ENCODE results near the gene SMPX. TPM values are rescaled to one million over a fixed set of nuclear protein-coding genes. Genes with fewer than 3 reads are reported as not detected.
A peak's percentile ranks its signal among the peaks of the same experiment; 100 is the strongest.
"Not testable (repeated sequence)": the region's sequence is repeated elsewhere in the genome, so short reads cannot be mapped to it uniquely, and the experiment has no call there.

SMPX gene
- total RNA-seq, 1 donor from 2014 or later: not detected

DNA sequence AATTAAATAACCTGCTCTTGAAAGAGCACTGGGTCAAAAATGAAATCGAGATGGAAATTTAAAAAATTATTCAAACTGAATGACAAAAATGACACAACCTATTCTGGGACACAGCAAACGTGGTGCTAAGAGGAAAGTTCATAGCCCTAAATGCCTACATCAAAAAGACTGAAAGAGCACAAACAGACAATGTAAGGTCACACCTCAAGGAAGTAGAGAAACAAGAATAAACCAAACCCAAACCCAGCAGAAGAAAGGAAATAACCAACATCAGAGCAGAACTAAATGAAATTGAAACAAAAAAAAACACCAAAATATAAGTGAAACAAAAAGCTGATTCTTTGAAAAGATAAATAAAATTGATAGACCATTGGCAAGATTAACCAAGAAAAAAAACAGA lies 15.1 kb upstream of the SMPX start:
- H4K20me1 ChIP-seq (ENCODE audit: insufficient read depth, low read length); H3K36me3 ChIP-seq (ENCODE audit: insufficient read depth, low read length); H2AFZ ChIP-seq (ENCODE audit: low read depth, low read length); H3K9me3 Mint-ChIP-seq (ENCODE audit: unreplicated experiment); H3K4me3 Mint-ChIP-seq (ENCODE audit: unreplicated experiment); H3K9me3 ChIP-seq (ENCODE audit: insufficient read depth, low read depth, low read length); H3K4me3 ChIP-seq (ENCODE audit: insufficient read depth, low read depth, low read length); H3K4me1 ChIP-seq (ENCODE audit: insufficient read depth, low read length); H3K27ac ChIP-seq (ENCODE audit: low read depth, low read length); H3K27me3 Mint-ChIP-seq (ENCODE audit: low read depth, unreplicated experiment); H3K9ac ChIP-seq (ENCODE audit: low read length); H3K79me2 ChIP-seq (ENCODE audit: insufficient read depth, low read length); H3K27ac Mint-ChIP-seq (ENCODE audit: unreplicated experiment); DNase-seq (ENCODE audit: low read depth); FAIRE-seq; H3K27me3 ChIP-seq (ENCODE audit: insufficient read depth, low read length); H3K36me3 Mint-ChIP-seq (ENCODE audit: low read depth, unreplicated experiment); H3K4me1 Mint-ChIP-seq (ENCODE audit: low read depth, unreplicated experiment); H3K4me2 ChIP-seq (ENCODE audit: low read length): not testable (repeated sequence)

DNA sequence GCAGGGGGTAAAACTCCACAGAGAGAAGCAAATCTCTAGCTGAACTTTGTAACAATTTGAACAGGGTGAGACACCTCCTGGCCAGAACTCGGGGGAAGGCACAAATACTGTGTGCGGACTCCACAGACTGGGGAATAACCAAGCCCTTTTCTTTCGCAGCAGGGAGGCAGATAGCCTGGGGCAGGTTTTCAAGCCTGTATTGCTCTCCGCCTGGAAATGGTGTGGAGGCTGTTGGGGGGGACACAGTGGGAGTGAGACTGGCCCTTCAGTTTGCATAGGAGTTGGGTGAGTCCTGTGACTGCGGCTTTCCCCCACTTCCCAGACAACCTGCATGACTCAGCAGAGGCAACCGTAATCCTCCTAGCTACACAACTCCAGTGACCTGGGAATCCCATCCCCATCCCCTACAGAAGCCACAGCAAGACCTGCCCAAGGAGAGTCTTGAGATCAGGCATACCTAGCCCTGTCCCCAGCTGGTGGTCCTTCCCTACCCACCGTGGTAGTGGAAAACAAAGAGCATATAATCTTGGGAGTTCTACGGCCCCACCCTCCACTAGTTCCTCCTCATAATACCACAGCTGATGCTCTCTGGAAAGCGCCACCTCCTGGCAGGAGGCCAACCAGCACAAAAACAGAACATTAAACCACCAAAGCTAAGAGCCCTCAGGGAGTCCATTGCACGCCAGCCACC lies 12.9 kb upstream of the SMPX start:
- TF ChIP-seq, protein P1, sequence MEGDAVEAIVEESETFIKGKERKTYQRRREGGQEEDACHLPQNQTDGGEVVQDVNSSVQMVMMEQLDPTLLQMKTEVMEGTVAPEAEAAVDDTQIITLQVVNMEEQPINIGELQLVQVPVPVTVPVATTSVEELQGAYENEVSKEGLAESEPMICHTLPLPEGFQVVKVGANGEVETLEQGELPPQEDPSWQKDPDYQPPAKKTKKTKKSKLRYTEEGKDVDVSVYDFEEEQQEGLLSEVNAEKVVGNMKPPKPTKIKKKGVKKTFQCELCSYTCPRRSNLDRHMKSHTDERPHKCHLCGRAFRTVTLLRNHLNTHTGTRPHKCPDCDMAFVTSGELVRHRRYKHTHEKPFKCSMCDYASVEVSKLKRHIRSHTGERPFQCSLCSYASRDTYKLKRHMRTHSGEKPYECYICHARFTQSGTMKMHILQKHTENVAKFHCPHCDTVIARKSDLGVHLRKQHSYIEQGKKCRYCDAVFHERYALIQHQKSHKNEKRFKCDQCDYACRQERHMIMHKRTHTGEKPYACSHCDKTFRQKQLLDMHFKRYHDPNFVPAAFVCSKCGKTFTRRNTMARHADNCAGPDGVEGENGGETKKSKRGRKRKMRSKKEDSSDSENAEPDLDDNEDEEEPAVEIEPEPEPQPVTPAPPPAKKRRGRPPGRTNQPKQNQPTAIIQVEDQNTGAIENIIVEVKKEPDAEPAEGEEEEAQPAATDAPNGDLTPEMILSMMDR (IDR thresholded peaks at IDR 0.05; ENCODE audit: insufficient read depth, low read depth, low read length): no peak
- TF ChIP-seq EZH2 (IDR thresholded peaks at IDR 0.05; ENCODE audit: insufficient read depth, low read length): no peak
- FAIRE-seq: no peak

DNA sequence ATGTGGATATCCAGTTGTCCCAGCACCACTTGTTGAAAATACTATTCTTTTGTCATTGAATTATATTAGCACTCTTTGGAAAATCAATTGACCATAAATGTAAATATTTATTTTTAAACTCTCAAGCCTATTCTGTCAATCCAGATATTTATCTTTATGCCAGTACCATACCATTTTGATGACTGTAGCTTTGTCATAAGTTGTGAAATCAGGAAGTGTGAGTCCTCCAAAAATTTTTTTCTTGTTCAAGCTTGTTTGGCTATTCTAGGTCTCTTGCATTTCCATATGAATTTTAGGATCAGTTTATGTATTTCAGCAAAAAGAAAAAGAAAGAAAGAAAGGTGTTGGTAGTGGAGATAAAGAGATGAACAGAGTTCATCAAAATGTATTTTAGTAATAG lies 8.2 kb upstream of the SMPX start:
- Histone ChIP-seq H3K27ac (ENCODE audit: low read depth, low read length) (no peak overlapping the region), H3K4me2 (ENCODE audit: low read length) (no peak overlapping the region), H3K9ac (ENCODE audit: low read length) (no peak overlapping the region), H3K79me2 (ENCODE audit: insufficient read depth, low read length) (no peaks in the 10 kb centered on the region), H3K36me3 (ENCODE audit: insufficient read depth, low read length) (no peaks in the 10 kb centered on the region), H4K20me1 (ENCODE audit: insufficient read depth, low read length) (no peaks in the 10 kb centered on the region), H3K4me1 (ENCODE audit: insufficient read depth, low read length) (no peaks in the 10 kb centered on the region), H3K4me3 (ENCODE audit: insufficient read depth, low read depth, low read length) (no peak overlapping the region), H3K27me3 (ENCODE audit: insufficient read depth, low read length) (no peaks in the 10 kb centered on the region), H3K9me3 (ENCODE audit: insufficient read depth, low read depth, low read length) (no peaks in the 10 kb centered on the region), H2AFZ (ENCODE audit: low read depth, low read length) (no peak overlapping the region)
- peaks cover 4% of the 10 kb centered on the region for H3K9me3 Mint-ChIP-seq (ENCODE audit: unreplicated experiment)
- H3K4me1 Mint-ChIP-seq (ENCODE audit: low read depth, unreplicated experiment): no peaks in the 10 kb centered on the region
- TF ChIP-seq, protein P1 (IDR thresholded peaks at IDR 0.05; ENCODE audit: insufficient read depth, low read depth, low read length): no peak
- no peak for TF ChIP-seq EZH2 (IDR thresholded peaks at IDR 0.05; ENCODE audit: insufficient read depth, low read length)
- no peaks in the 10 kb centered on the region for H3K27me3 Mint-ChIP-seq (ENCODE audit: low read depth, unreplicated experiment)
- no peak overlapping the region for H3K27ac Mint-ChIP-seq (ENCODE audit: unreplicated experiment)
- no peaks in the 10 kb centered on the region for H3K36me3 Mint-ChIP-seq (ENCODE audit: low read depth, unreplicated experiment)
- no peak overlapping the region for H3K4me3 Mint-ChIP-seq (ENCODE audit: unreplicated experiment)
- DNase-seq (ENCODE audit: low read depth) (no peak), FAIRE-seq (peak; percentile 17)

More for the DNA sequence above, 12.9 kb upstream of the SMPX start:
- no peak overlapping the region for H3K4me3 ChIP-seq (ENCODE audit: insufficient read depth, low read depth, low read length)
- no peak overlapping the region for H2AFZ ChIP-seq (ENCODE audit: low read depth, low read length)
- H3K9ac ChIP-seq (ENCODE audit: low read length): no peak overlapping the region
- no peaks in the 10 kb centered on the region for H3K9me3 ChIP-seq (ENCODE audit: insufficient read depth, low read depth, low read length)
- Mint-ChIP-seq H3K36me3 (ENCODE audit: low read depth, unreplicated experiment) (no peaks in the 10 kb centered on the region), H3K4me3 (ENCODE audit: unreplicated experiment) (no peak overlapping the region), H3K9me3 (ENCODE audit: unreplicated experiment) (peaks cover 4% of the 10 kb centered on the region), H3K27ac (ENCODE audit: unreplicated experiment) (no peak overlapping the region), H3K27me3 (ENCODE audit: low read depth, unreplicated experiment) (no peaks in the 10 kb centered on the region), H3K4me1 (ENCODE audit: low read depth, unreplicated experiment) (no peaks in the 10 kb centered on the region)
- no peaks in the 10 kb centered on the region for H3K27me3 ChIP-seq (ENCODE audit: insufficient read depth, low read length)
- no peaks in the 10 kb centered on the region for H3K79me2 ChIP-seq (ENCODE audit: insufficient read depth, low read length)
- DNase-seq (ENCODE audit: low read depth): peak; percentile 3
- no peaks in the 10 kb centered on the region for H3K36me3 ChIP-seq (ENCODE audit: insufficient read depth, low read length)
- no peak overlapping the region for H3K4me2 ChIP-seq (ENCODE audit: low read length)
- H4K20me1 ChIP-seq (ENCODE audit: insufficient read depth, low read length): no peaks in the 10 kb centered on the region
- H3K4me1 ChIP-seq (ENCODE audit: insufficient read depth, low read length): no peaks in the 10 kb centered on the region
- H3K27ac ChIP-seq (ENCODE audit: low read depth, low read length): no peak overlapping the region
